Body of pancreas (tissue), 4 donors: Measurements from ENCODE around the gene DNM2.

Source experiments
- CTCF ChIP-seq, 7 experiments: fragments of 450-650 bp in 4 of 7; fragments of 200-600 bp in 3 of 7; sonication (generic) in 3 of 7; IDR thresholded peaks; one replicate each; pipeline ENCODE4 v1.5.1; 2016 to 2019; ENCODE audit warnings: antibody characterized with exemption in 7 of 7
- POLR2A ChIP-seq, 3 donors: fragments of 450-650 bp; IDR thresholded peaks; one replicate each; pipeline ENCODE4 v1.6.1; 2016; ENCODE audit warnings: antibody characterized with exemption in 3 of 3, mild to moderate bottlenecking in 2 of 3

- TF ChIP-seq CTCF (IDR thresholded peaks at IDR 0.05) = no peak
- no peak for TF ChIP-seq POLR2A (IDR thresholded peaks at IDR 0.05)
These were observed 30.2 kb upstream of the DNM2 start for GRCh38 chr19:10687518-10688288.
